ENCODE data around the gene CCDC92. TPM values are rescaled to one million over a fixed set of nuclear protein-coding genes. Genes with fewer than 3 reads are reported as not detected.
A peak's percentile ranks its signal among the peaks of the same experiment; 100 is the strongest.

CCDC92 gene
- total RNA-seq: 4.5 and 7.0 TPM in 2 replicates

GRCh38 chr12:123972457-123973401 lies at the start of gene CCDC92, which contains the start of gene ZNF664:
CCDC92 (minus strand) TSS chr12:123972831; CDS start chr12:123944305, 28,526 bp downstream.
ZNF664 (plus strand) TSS chr12:123973215; CDS start chr12:124012145, 38,930 bp downstream.
- Histone ChIP-seq H3K4me3 (ENCODE audit: low read depth, low read length) (peak within 1 kb of the TSS; percentile 75), H3K27me3 (ENCODE audit: control insufficient read depth, insufficient read depth, low read length) (no peaks in the 10 kb centered on the region), H3K36me3 (ENCODE audit: control insufficient read depth, insufficient read depth, low read length) (peaks cover 2% of the 10 kb centered on the region)
- TF ChIP-seq CTCF (IDR thresholded peaks at IDR 0.05; ENCODE audit: insufficient read depth, low read length, severe bottlenecking): no peak
- DNase-seq (ENCODE audit: low read depth) (peak; percentile 65), FAIRE-seq (no peak)

GRCh38 chr12:124022161-124022560 lies 49.5 kb upstream of the CCDC92 start:
- no peak overlapping the region for H3K4me3 ChIP-seq (ENCODE audit: low read depth, low read length)
- TF ChIP-seq CTCF (IDR thresholded peaks at IDR 0.05; ENCODE audit: insufficient read depth, low read length, severe bottlenecking): no peak
- no peaks in the 10 kb centered on the region for H3K27me3 ChIP-seq (ENCODE audit: control insufficient read depth, insufficient read depth, low read length)
- no peaks in the 10 kb centered on the region for H3K36me3 ChIP-seq (ENCODE audit: control insufficient read depth, insufficient read depth, low read length)
- FAIRE-seq (no peak), DNase-seq (ENCODE audit: low read depth) (no peak)

- TF ChIP-seq CTCF (IDR thresholded peaks at IDR 0.05; ENCODE audit: insufficient read depth, low read length, severe bottlenecking): no peak
- FAIRE-seq (no peak), DNase-seq (ENCODE audit: low read depth) (no peak)
- no peak overlapping the region for H3K4me3 ChIP-seq (ENCODE audit: low read depth, low read length)
- no peaks in the 10 kb centered on the region for H3K27me3 ChIP-seq (ENCODE audit: control insufficient read depth, insufficient read depth, low read length)
- H3K36me3 ChIP-seq (ENCODE audit: control insufficient read depth, insufficient read depth, low read length): no peaks in the 10 kb centered on the region
Observed at GRCh38 chr12:124021007-124021406, 48.4 kb upstream of the CCDC92 start.

- H3K36me3 ChIP-seq (ENCODE audit: control insufficient read depth, insufficient read depth, low read length): no peaks in the 10 kb centered on the region
- TF ChIP-seq CTCF (IDR thresholded peaks at IDR 0.05; ENCODE audit: insufficient read depth, low read length, severe bottlenecking): no peak
- DNase-seq (ENCODE audit: low read depth) (no peak), FAIRE-seq (no peak)
- no peak overlapping the region for H3K4me3 ChIP-seq (ENCODE audit: low read depth, low read length)
- H3K27me3 ChIP-seq (ENCODE audit: control insufficient read depth, insufficient read depth, low read length): no peaks in the 10 kb centered on the region
Observed at GRCh38 chr12:124020514-124020949, 47.9 kb upstream of the CCDC92 start.

GRCh38 chr12:124019115-124019514 lies 46.5 kb upstream of the CCDC92 start:
- TF ChIP-seq CTCF (IDR thresholded peaks at IDR 0.05; ENCODE audit: insufficient read depth, low read length, severe bottlenecking): no peak
- no peak overlapping the region for H3K4me3 ChIP-seq (ENCODE audit: low read depth, low read length)
- H3K36me3 ChIP-seq (ENCODE audit: control insufficient read depth, insufficient read depth, low read length): no peaks in the 10 kb centered on the region
- DNase-seq (ENCODE audit: low read depth) (no peak), FAIRE-seq (no peak)
- no peaks in the 10 kb centered on the region for H3K27me3 ChIP-seq (ENCODE audit: control insufficient read depth, insufficient read depth, low read length)

Measured in bronchial epithelial cell (primary cell).